Activated CD8-positive, alpha-beta memory T cell treated with anti-CD3 and anti-CD28 coated beads, Interleukin-2, amount 10 ng/mL, durations not matched to agents 7 days and 5 days (primary cell): ENCODE measurements around the gene SH3GL2. TPM values are rescaled to one million over a fixed set of nuclear protein-coding genes. Genes with fewer than 3 reads are reported as not detected.
"Not testable (repeated sequence)": the region's sequence is repeated elsewhere in the genome, so short reads cannot be mapped to it uniquely, and the experiment has no call there.

Experiments
- ATAC-seq: fragments of 150-1000 bp; cut with Tn5 transposase; one replicate; pipeline ENCODE4 v1.10.0; 2021; ENCODE audit warnings: moderate library complexity
- CTCF ChIA-PET: fragments of 350-600 bp; sonication (Branson Sonifier 250); formaldehyde crosslinking; loops from one replicate; lab custom pipeline; 2021; ENCODE audit warnings: antibody characterized with exemption; lab: Charles Lee
- DNase-seq: peaks from one replicate; pipeline ENCODE4 v3.0.0-alpha.2; 2020
- H3K27ac Mint-ChIP-seq: one replicate; pipeline ENCODE4 v1.8.0; 2021; ENCODE audit warnings: mild to moderate bottlenecking, mixed read lengths
- H3K27me3 Mint-ChIP-seq: one replicate; pipeline ENCODE4 v1.8.0; 2021; ENCODE audit warnings: mixed read lengths
- H3K36me3 Mint-ChIP-seq: one replicate; pipeline ENCODE4 v1.8.0; 2021; ENCODE audit warnings: mild to moderate bottlenecking, mixed read lengths
- H3K4me1 Mint-ChIP-seq: one replicate; pipeline ENCODE4 v1.8.0; 2021; ENCODE audit warnings: mixed read lengths
- H3K4me3 Mint-ChIP-seq: one replicate; pipeline ENCODE4 v1.8.0; 2021; ENCODE audit warnings: mild to moderate bottlenecking, moderate library complexity, mixed read lengths
- H3K9me3 Mint-ChIP-seq: one replicate; pipeline ENCODE4 v1.8.0; 2022; ENCODE audit warnings: low read depth, mixed read lengths
- total RNA-seq, 2 experiments: library from RNA; stranded (reverse); gene quantifications; one replicate each; pipeline ENCODE4 v1.2.3, GENCODE V29; 2021

The SH3GL2 gene
- total RNA-seq, 2 experiments from 2014 or later, result not detected

GRCh38 chr9:17757816-17758215 is 178.9 kb downstream of the SH3GL2 start:
- no peaks in the 10 kb centered on the region for H3K36me3 Mint-ChIP-seq
- DNase-seq, result no peak
- no peaks in the 10 kb centered on the region for H3K27me3 Mint-ChIP-seq
- ATAC-seq, result no peak
- H3K9me3 Mint-ChIP-seq, result no peaks in the 10 kb centered on the region
- no peaks in the 10 kb centered on the region for H3K4me1 Mint-ChIP-seq
- H3K27ac Mint-ChIP-seq, result no peak overlapping the region
- H3K4me3 Mint-ChIP-seq, result no peak overlapping the region
- CTCF ChIA-PET, result no interaction called here

- H3K9me3 Mint-ChIP-seq, result no peaks in the 10 kb centered on the region
- CTCF ChIA-PET, result no interaction called here
- no peaks in the 10 kb centered on the region for H3K4me1 Mint-ChIP-seq
- no peak overlapping the region for H3K27ac Mint-ChIP-seq
- H3K4me3 Mint-ChIP-seq, result no peak overlapping the region
- DNase-seq (no peak), ATAC-seq (no peak)
- no peaks in the 10 kb centered on the region for H3K27me3 Mint-ChIP-seq
- H3K36me3 Mint-ChIP-seq, result no peaks in the 10 kb centered on the region
These were observed 181.4 kb downstream of the SH3GL2 start for GRCh38 chr9:17760250-17760649.

- CTCF ChIA-PET, result no interaction called here
- no peaks in the 10 kb centered on the region for H3K27me3 Mint-ChIP-seq
These were observed 183.3 kb downstream of the SH3GL2 start for GRCh38 chr9:17761984-17762676.

DNA sequence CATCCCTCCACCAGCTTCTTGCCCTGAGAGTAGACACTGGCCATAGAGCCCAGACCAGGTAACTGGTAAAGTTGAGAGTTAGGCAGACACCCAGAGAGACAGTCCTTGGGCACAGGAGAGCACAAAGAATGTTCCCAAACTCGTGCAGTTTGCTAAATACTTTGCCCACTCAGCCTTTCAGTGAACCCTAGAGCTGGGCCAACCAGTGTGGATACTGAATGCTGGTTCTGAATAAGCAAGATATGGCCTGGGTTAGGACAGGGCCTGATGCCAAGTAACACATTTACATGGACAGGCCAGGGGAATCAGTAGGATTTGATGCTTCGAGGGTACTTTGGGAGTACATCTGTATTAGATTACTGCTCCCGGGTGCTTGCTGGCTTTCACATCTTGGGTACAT is 185.4 kb downstream of the SH3GL2 start:
- DNase-seq (no peak), ATAC-seq (no peak)
- Mint-ChIP-seq H3K9me3 (no peaks in the 10 kb centered on the region), H3K4me3 (no peak overlapping the region), H3K36me3 (no peaks in the 10 kb centered on the region), H3K27me3 (no peaks in the 10 kb centered on the region), H3K27ac (no peak overlapping the region), H3K4me1 (no peaks in the 10 kb centered on the region)
- CTCF ChIA-PET, result no interaction called here

More at GRCh38 chr9:17761984-17762676, 183.3 kb downstream of the SH3GL2 start:
- Mint-ChIP-seq H3K4me1 (no peaks in the 10 kb centered on the region), H3K36me3 (no peaks in the 10 kb centered on the region), H3K27ac (no peak overlapping the region), H3K4me3 (no peak overlapping the region), H3K9me3 (no peaks in the 10 kb centered on the region)
- DNase-seq (no peak), ATAC-seq (no peak)

DNA sequence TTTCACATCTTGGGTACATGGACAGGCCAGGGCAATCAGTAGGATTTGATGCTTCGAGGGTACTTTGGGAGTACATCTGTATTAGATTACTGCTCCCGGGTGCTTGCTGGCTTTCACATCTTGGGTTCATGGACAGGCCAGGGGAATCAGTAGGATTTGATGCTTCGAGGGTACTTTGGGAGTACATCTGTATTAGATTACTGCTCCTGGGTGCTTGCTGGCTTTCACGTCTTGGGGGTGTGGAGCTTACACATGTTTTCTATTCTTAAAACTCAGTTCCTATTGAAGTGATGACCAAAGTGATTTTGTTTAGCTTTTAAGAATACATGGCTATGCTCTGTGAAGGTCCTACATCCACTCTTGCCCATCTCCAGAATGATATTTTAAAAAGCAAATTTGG is 186.3 kb downstream of the SH3GL2 start:
- DNase-seq, H3K4me1 Mint-ChIP-seq, ATAC-seq, H3K9me3 Mint-ChIP-seq, H3K27me3 Mint-ChIP-seq, CTCF ChIA-PET, H3K4me3 Mint-ChIP-seq, H3K27ac Mint-ChIP-seq, H3K36me3 Mint-ChIP-seq: not testable (repeated sequence)

DNA sequence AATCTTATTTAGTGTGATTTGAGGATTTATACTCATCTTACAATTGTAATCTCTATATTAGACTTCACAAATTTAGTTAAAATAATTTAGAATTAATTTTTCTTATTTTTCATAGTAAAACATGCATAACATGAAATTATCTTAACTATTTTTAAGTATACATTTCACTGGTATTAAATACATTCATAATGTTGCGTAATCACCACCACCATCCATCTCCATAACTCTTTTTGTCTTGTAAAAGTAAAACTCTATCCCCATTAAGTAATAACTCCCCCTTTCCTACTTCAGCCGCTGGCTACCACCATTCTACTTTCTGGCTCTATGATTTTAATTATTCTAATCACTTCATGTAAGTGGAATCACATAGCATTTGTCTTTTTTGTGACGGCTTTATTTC is 193.4 kb downstream of the SH3GL2 start:
- Mint-ChIP-seq H3K27ac (no peak overlapping the region), H3K27me3 (no peaks in the 10 kb centered on the region), H3K36me3 (no peaks in the 10 kb centered on the region), H3K4me3 (no peak overlapping the region), H3K4me1 (no peaks in the 10 kb centered on the region), H3K9me3 (no peaks in the 10 kb centered on the region)
- DNase-seq, result no peak
- CTCF ChIA-PET, result no interaction called here
- ATAC-seq, result no peak

- Mint-ChIP-seq H3K36me3 (no peaks in the 10 kb centered on the region), H3K4me1 (no peaks in the 10 kb centered on the region), H3K9me3 (no peaks in the 10 kb centered on the region), H3K27me3 (no peaks in the 10 kb centered on the region), H3K4me3 (no peak overlapping the region), H3K27ac (no peak overlapping the region)
- CTCF ChIA-PET, result no interaction called here
- ATAC-seq, result no peak
- no peak for DNase-seq
These were observed 196.8 kb downstream of the SH3GL2 start for GRCh38 chr9:17775656-17776055.

DNA sequence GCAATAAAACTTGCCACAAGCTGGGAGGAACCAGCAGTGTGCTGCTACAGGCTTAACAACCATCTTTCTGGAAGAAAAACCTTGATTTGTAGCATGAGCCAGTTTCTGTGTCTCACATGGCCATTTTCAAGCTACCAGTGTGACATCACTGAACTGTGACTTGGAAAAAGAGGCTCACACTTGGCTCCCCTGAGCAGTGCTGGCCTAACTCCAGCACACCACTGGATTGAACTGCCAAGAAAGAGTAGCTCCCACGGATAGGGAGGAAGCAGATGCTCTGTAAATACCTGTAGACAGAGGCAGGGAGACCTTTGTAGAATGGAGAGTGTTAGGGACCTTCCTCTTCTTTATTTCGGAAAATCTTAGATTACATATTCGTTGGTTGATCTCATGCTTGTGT is 197.9 kb downstream of the SH3GL2 start:
- CTCF ChIA-PET, result no interaction called here
- Mint-ChIP-seq H3K9me3 (peaks cover 3% of the 10 kb centered on the region), H3K4me1 (no peaks in the 10 kb centered on the region), H3K27me3 (no peaks in the 10 kb centered on the region), H3K36me3 (no peaks in the 10 kb centered on the region), H3K4me3 (no peak overlapping the region), H3K27ac (no peak overlapping the region)
- DNase-seq, result no peak
- no peak for ATAC-seq

GRCh38 chr9:17777465-17777864 is 198.6 kb downstream of the SH3GL2 start:
- Mint-ChIP-seq H3K27me3 (no peaks in the 10 kb centered on the region), H3K27ac (no peak overlapping the region), H3K9me3 (peaks cover 3% of the 10 kb centered on the region), H3K4me1 (no peaks in the 10 kb centered on the region), H3K36me3 (no peaks in the 10 kb centered on the region), H3K4me3 (no peak overlapping the region)
- CTCF ChIA-PET, result no interaction called here
- ATAC-seq, result no peak
- DNase-seq, result no peak

- Mint-ChIP-seq H3K4me1 (no peaks in the 10 kb centered on the region), H3K27me3 (no peaks in the 10 kb centered on the region), H3K4me3 (no peak overlapping the region), H3K27ac (no peak overlapping the region), H3K36me3 (no peaks in the 10 kb centered on the region), H3K9me3 (peaks cover 3% of the 10 kb centered on the region)
- CTCF ChIA-PET, result no interaction called here
- DNase-seq (no peak), ATAC-seq (no peak)
These were observed 203.7 kb downstream of the SH3GL2 start for GRCh38 chr9:17782430-17783149.

DNA sequence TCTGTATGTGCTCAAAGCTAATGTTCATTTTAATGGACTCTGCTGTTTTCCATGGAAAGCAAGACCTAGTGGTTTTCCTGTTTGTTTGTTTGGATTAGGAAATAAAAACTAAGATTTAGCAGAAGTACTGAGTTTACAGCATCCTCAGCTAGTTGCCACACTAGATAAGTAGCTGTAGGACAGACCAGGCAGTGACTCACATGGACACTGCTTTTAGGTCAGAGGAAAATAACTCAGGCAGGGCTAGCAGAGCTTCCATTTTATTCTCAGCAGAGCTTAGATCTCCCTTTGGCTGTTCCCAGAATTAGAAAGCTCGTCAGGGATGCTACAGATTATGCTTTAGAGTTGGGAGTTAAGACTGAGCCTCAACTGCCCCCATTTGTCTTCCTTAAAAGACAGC is 204.4 kb downstream of the SH3GL2 start:
- Mint-ChIP-seq H3K36me3 (no peaks in the 10 kb centered on the region), H3K4me1 (no peaks in the 10 kb centered on the region), H3K4me3 (no peak overlapping the region), H3K9me3 (peaks cover 3% of the 10 kb centered on the region), H3K27me3 (no peaks in the 10 kb centered on the region), H3K27ac (no peak overlapping the region)
- CTCF ChIA-PET, result no interaction called here
- no peak for DNase-seq
- no peak for ATAC-seq

GRCh38 chr9:17789316-17789715 is 210.4 kb downstream of the SH3GL2 start:
- ATAC-seq, result no peak
- no peak for DNase-seq
- Mint-ChIP-seq H3K4me1 (no peaks in the 10 kb centered on the region), H3K4me3 (no peak overlapping the region), H3K27me3 (no peaks in the 10 kb centered on the region), H3K36me3 (no peaks in the 10 kb centered on the region), H3K27ac (no peak overlapping the region), H3K9me3 (peaks cover 2% of the 10 kb centered on the region)
- CTCF ChIA-PET, result no interaction called here

GRCh38 chr9:17793713-17794622 is 215.1 kb downstream of the SH3GL2 start:
- CTCF ChIA-PET, result no interaction called here
- no peak overlapping the region for H3K4me3 Mint-ChIP-seq
- H3K4me1 Mint-ChIP-seq, result no peaks in the 10 kb centered on the region
- H3K27ac Mint-ChIP-seq, result no peak overlapping the region
- no peaks in the 10 kb centered on the region for H3K27me3 Mint-ChIP-seq
- ATAC-seq, result no peak
- DNase-seq, result no peak
- H3K36me3 Mint-ChIP-seq, result no peaks in the 10 kb centered on the region
- H3K9me3 Mint-ChIP-seq, result peaks cover 2% of the 10 kb centered on the region
